Colonic mucosa (tissue), 4 donors: ENCODE measurements around the gene SOD2. TPM values are rescaled to one million over a fixed set of nuclear protein-coding genes. Genes with fewer than 3 reads are reported as not detected.

ENCODE experiments used
- DNase-seq: peaks from one replicate; pipeline ENCODE4 v3.0.0-alpha.2; 2020
- H3K27ac ChIP-seq: fragments of 200-600 bp; one replicate; pipeline ENCODE4 v1.8.0; 2021
- H3K27me3 ChIP-seq: fragments of 200-600 bp; one replicate; pipeline ENCODE4 v1.8.0; 2021
- H3K36me3 ChIP-seq: fragments of 200-600 bp; one replicate; pipeline ENCODE4 v1.8.0; 2021
- H3K4me1 ChIP-seq: fragments of 200-600 bp; one replicate; pipeline ENCODE4 v1.8.0; 2021; ENCODE audit warnings: mild to moderate bottlenecking
- H3K4me3 ChIP-seq: fragments of 200-600 bp; one replicate; pipeline ENCODE4 v1.8.0; 2021
- H3K9ac ChIP-seq, 2 donors: one replicate each; pipeline ENCODE4 v1.7.0; 2013; ENCODE audit warnings: control low read depth in 2 of 2, low read depth in 2 of 2, low read length in 2 of 2
- H3K9me3 ChIP-seq: fragments of 200-600 bp; one replicate; pipeline ENCODE4 v1.8.0; 2021
- CTCF ChIP-seq: fragments of 200-600 bp; IDR thresholded peaks from one replicate; pipeline ENCODE4 v1.8.0; 2022; ENCODE audit warnings: antibody characterized with exemption, mild to moderate bottlenecking
- intact Hi-C: fragments of 100-400 bp; cut with DNase I; formaldehyde crosslinking; loops from one replicate; pipeline ENCODE4 v1.14.1; 2022
- total RNA-seq, 2 donors: library from RNA; stranded (reverse); fragmentation: NEBNext Ultra II Directional in 1 of 2; extraction: Animal tissue kit (Norgen Biotek cat#: 25700) in 1 of 2; gene quantifications; one replicate each; pipeline ENCODE4 v1.2.1, GENCODE V29; 2021
- donor health status: healthy.
- donor health status: DM: no; HTN: no; CAD: no.
- donor health status: DM: no; HTN: no; CAD: no.

Gene SOD2
- total RNA-seq, 2 donors from 2014 or later = 199 to 365 TPM

GRCh38 chr6:159700970-159701369 lies 7.9 kb upstream of the SOD2 start:
- TF ChIP-seq CTCF = no peak
- Histone ChIP-seq H3K9ac (no peak overlapping the region), H3K27ac (peak overlapping the region; percentile 43), H3K36me3 (no peaks in the 10 kb centered on the region), H3K27me3 (no peaks in the 10 kb centered on the region), H3K9me3 (no peaks in the 10 kb centered on the region), H3K4me3 (no peak overlapping the region), H3K4me1 (no peaks in the 10 kb centered on the region)
- no peak for DNase-seq
- intact Hi-C loops = no loop called here

- Histone ChIP-seq H3K9me3 (no peaks in the 10 kb centered on the region), H3K9ac (no peak overlapping the region), H3K4me1 (no peaks in the 10 kb centered on the region), H3K36me3 (no peaks in the 10 kb centered on the region), H3K27ac (no peak overlapping the region), H3K27me3 (no peaks in the 10 kb centered on the region), H3K4me3 (no peak overlapping the region)
- intact Hi-C loops = no loop called here
- no peak for DNase-seq
- TF ChIP-seq CTCF = no peak
These were observed 2.9 kb upstream of the SOD2 start for GRCh38 chr6:159695984-159696383.

GRCh38 chr6:159693894-159694545 lies 979 bp upstream of the SOD2 start:
- H3K27ac ChIP-seq = peak overlapping the region; percentile 99
- peak overlapping the region; percentile 83 to 98 for H3K9ac ChIP-seq
- H3K4me1 ChIP-seq = no peaks in the 10 kb centered on the region
- H3K36me3 ChIP-seq = no peaks in the 10 kb centered on the region
- intact Hi-C loops = loop anchor here (5.0 kb wide), 2 partner anchors 33 to 93 kb away; partner anchors contain the start of genes TCP1 and WTAP
- peak overlapping the region; percentile 97 for H3K4me3 ChIP-seq
- TF ChIP-seq CTCF = no peak
- no peaks in the 10 kb centered on the region for H3K27me3 ChIP-seq
- DNase-seq = peak; percentile 78
- no peaks in the 10 kb centered on the region for H3K9me3 ChIP-seq

GRCh38 chr6:159692303-159693127 lies 526 bp downstream of the SOD2 start:
- Histone ChIP-seq H3K4me1 (no peaks in the 10 kb centered on the region), H3K9ac (peak overlapping the region; percentile 96 to 98)
- intact Hi-C loops = loop anchor here (5.0 kb wide), 2 partner anchors 35 to 95 kb away; partner anchors contain the start of genes TCP1 and WTAP

More at GRCh38 chr6:159692303-159693127, 526 bp downstream of the SOD2 start:
- Histone ChIP-seq H3K4me3 (peak overlapping the region; percentile 97), H3K36me3 (no peaks in the 10 kb centered on the region), H3K27me3 (no peaks in the 10 kb centered on the region), H3K9me3 (no peaks in the 10 kb centered on the region), H3K27ac (peak overlapping the region; percentile 99)
- peak; percentile 66 for DNase-seq
- no peak for TF ChIP-seq CTCF
